ENCODE results near the gene CDK5RAP1.

The CDK5RAP1 gene

DNA sequence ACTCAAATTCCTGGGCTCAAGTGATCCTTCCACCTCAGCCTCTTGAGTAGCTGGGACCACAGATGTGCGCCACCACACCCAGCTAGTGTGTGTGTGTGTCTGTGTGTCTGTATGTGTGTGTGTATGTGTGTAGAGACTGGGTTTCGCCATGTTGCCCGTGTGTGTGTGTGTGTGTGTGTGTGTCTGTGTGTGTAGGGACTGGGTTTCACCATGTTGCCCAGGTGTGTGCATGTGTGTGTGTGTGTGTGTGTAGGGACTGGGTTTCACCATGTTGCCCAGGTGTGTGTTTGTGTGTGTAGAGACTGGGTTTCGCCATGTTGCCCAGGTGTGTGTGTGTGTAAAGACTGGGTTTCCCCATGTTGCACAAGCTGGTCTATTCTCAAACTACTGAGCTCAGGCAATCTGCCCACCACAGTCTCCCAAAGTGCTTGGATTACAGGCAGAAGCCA, 28.3 kb downstream of the CDK5RAP1 start:
- no peak overlapping the region for H3K4me2 ChIP-seq (ENCODE audit: low read length)
- no peak overlapping the region for H3K27ac ChIP-seq (ENCODE audit: low read depth, low read length, poor library complexity, severe bottlenecking)
- H3K9ac ChIP-seq (ENCODE audit: low read length) = no peak overlapping the region

DNA sequence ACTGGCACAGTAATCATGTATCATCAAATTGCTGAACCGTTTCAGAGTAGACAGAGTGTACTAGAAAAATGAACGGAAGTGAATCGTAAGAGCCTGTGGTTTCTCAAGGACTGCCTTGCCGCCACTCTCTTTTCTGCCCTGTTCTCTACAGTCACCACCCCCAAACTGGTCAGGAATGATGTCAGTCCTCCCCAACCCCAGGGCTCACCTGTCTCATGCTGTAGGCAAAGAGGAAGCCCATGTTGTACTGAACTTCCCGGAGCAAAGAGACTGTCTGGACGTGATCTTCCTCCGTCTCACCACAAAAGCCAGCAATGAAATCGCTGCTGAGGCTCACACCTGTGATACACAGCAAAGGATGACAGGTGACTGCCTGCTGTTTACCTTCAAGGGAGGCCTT, 31.0 kb downstream of the CDK5RAP1 start:
- H3K9ac ChIP-seq (ENCODE audit: low read length) = no peak overlapping the region; the same call in 1 of the 2 replicates
- peaks cover 3% of the 10 kb centered on the region; the same call in 1 of the 2 replicates for H3F3A ChIP-seq (ENCODE audit: insufficient read depth, low read length)
- H3K27ac ChIP-seq (ENCODE audit: low read depth, low read length, poor library complexity, severe bottlenecking) = peak overlapping the region; percentile 76
- H3K4me2 ChIP-seq (ENCODE audit: low read length) = peak overlapping the region; percentile 20; the same call in 1 of the 2 replicates
- H2AFZ ChIP-seq (ENCODE audit: low read length) = no peak overlapping the region
- no peaks in the 10 kb centered on the region for H3K9me3 ChIP-seq (ENCODE audit: low read length)
- H3K9me2 ChIP-seq (ENCODE audit: low read depth, low read length) = no peaks in the 10 kb centered on the region
- H3K79me2 ChIP-seq (ENCODE audit: insufficient read depth, low read length) = no peaks in the 10 kb centered on the region
- H3K4me3 ChIP-seq (ENCODE audit: low read depth, low read length, poor library complexity, severe bottlenecking) = no peak overlapping the region
- H3K27me3 ChIP-seq (ENCODE audit: insufficient read depth, low read length) = no peaks in the 10 kb centered on the region
- peaks cover 18% of the 10 kb centered on the region for H3K4me1 ChIP-seq (ENCODE audit: insufficient read depth, low read length, severe bottlenecking)
- H3K36me3 ChIP-seq (ENCODE audit: insufficient read depth, low read length) = peaks cover 69% of the 10 kb centered on the region
- TF ChIP-seq, protein P1, sequence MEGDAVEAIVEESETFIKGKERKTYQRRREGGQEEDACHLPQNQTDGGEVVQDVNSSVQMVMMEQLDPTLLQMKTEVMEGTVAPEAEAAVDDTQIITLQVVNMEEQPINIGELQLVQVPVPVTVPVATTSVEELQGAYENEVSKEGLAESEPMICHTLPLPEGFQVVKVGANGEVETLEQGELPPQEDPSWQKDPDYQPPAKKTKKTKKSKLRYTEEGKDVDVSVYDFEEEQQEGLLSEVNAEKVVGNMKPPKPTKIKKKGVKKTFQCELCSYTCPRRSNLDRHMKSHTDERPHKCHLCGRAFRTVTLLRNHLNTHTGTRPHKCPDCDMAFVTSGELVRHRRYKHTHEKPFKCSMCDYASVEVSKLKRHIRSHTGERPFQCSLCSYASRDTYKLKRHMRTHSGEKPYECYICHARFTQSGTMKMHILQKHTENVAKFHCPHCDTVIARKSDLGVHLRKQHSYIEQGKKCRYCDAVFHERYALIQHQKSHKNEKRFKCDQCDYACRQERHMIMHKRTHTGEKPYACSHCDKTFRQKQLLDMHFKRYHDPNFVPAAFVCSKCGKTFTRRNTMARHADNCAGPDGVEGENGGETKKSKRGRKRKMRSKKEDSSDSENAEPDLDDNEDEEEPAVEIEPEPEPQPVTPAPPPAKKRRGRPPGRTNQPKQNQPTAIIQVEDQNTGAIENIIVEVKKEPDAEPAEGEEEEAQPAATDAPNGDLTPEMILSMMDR (IDR thresholded peaks at IDR 0.05; ENCODE audit: low read length) = no peak
- TF ChIP-seq EZH2 (IDR thresholded peaks at IDR 0.05; ENCODE audit: borderline replicate concordance, low read length) = no peak
- no peaks in the 10 kb centered on the region for H4K20me1 ChIP-seq (ENCODE audit: insufficient read depth, low read length)

More for the DNA sequence above, 28.3 kb downstream of the CDK5RAP1 start:
- no peaks in the 10 kb centered on the region for H3K27me3 ChIP-seq (ENCODE audit: insufficient read depth, low read length)
- H2AFZ ChIP-seq (ENCODE audit: low read length) = no peak overlapping the region
- H3F3A ChIP-seq (ENCODE audit: insufficient read depth, low read length) = peaks cover 3% of the 10 kb centered on the region; the same call in 1 of the 2 replicates
- H3K9me3 ChIP-seq (ENCODE audit: low read length) = no peaks in the 10 kb centered on the region
- no peaks in the 10 kb centered on the region for H3K79me2 ChIP-seq (ENCODE audit: insufficient read depth, low read length)
- H3K9me2 ChIP-seq (ENCODE audit: low read depth, low read length) = no peaks in the 10 kb centered on the region
- H3K36me3 ChIP-seq (ENCODE audit: insufficient read depth, low read length) = peaks cover 57% of the 10 kb centered on the region
- H4K20me1 ChIP-seq (ENCODE audit: insufficient read depth, low read length) = no peaks in the 10 kb centered on the region
- H3K4me3 ChIP-seq (ENCODE audit: low read depth, low read length, poor library complexity, severe bottlenecking) = no peak overlapping the region
- H3K4me1 ChIP-seq (ENCODE audit: insufficient read depth, low read length, severe bottlenecking) = peaks cover 18% of the 10 kb centered on the region
- no peak for TF ChIP-seq EZH2 (IDR thresholded peaks at IDR 0.05; ENCODE audit: borderline replicate concordance, low read length)
- TF ChIP-seq, protein P1 (IDR thresholded peaks at IDR 0.05; ENCODE audit: low read length) = no peak

DNA sequence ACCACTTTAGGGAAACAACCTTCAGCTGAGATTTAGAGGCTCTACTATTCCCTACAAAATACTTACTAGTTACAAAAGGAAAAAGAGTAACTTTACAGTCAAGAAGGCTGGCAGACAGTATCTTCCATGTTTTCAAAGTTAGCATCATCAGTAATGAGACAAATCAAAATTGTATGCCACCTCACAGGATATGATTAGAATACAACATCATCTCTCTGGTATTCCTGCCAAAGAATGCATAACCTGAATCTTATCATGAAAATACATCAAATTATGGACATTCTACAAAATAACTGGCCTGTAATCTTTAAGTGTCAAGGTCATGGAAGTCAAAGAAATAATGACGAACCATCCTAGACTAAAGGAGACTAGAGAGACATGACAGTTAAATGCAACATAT, 38.4 kb downstream of the CDK5RAP1 start:
- no peak overlapping the region for H3K4me3 ChIP-seq (ENCODE audit: low read depth, low read length, poor library complexity, severe bottlenecking)
- H3K4me1 ChIP-seq (ENCODE audit: insufficient read depth, low read length, severe bottlenecking) = no peaks in the 10 kb centered on the region
- peaks cover 89% of the 10 kb centered on the region for H3K36me3 ChIP-seq (ENCODE audit: insufficient read depth, low read length)
- no peaks in the 10 kb centered on the region for H3K79me2 ChIP-seq (ENCODE audit: insufficient read depth, low read length)
- H2AFZ ChIP-seq (ENCODE audit: low read length) = no peak overlapping the region
- H3K9me3 ChIP-seq (ENCODE audit: low read length) = no peaks in the 10 kb centered on the region
- no peak for TF ChIP-seq EZH2 (IDR thresholded peaks at IDR 0.05; ENCODE audit: borderline replicate concordance, low read length)
- TF ChIP-seq, protein P1 (IDR thresholded peaks at IDR 0.05; ENCODE audit: low read length) = no peak
- no peaks in the 10 kb centered on the region for H3K9me2 ChIP-seq (ENCODE audit: low read depth, low read length)
- H3F3A ChIP-seq (ENCODE audit: insufficient read depth, low read length) = no peaks in the 10 kb centered on the region
- H3K27ac ChIP-seq (ENCODE audit: low read depth, low read length, poor library complexity, severe bottlenecking) = no peak overlapping the region
- H4K20me1 ChIP-seq (ENCODE audit: insufficient read depth, low read length) = no peaks in the 10 kb centered on the region
- no peak overlapping the region for H3K4me2 ChIP-seq (ENCODE audit: low read length)
- H3K27me3 ChIP-seq (ENCODE audit: insufficient read depth, low read length) = no peaks in the 10 kb centered on the region
- no peak overlapping the region for H3K9ac ChIP-seq (ENCODE audit: low read length)
